GM21528 (cell line): ENCODE results near the gene NFATC1.

ENCODE experiments used
- ATAC-seq: cut with Tn5 transposase; IDR thresholded peaks from one replicate; pipeline ENCODE4 v1.9.1; 2021; ENCODE audit warnings: mild to moderate bottlenecking, moderate library complexity; ENCODE audit not compliant: unreplicated experiment, low FRiP score

Gene NFATC1

GRCh38 chr18:79525556-79526467, 130.1 kb downstream of the NFATC1 start:
- ATAC-seq: no peak

GRCh38 chr18:79526468-79527460, 131.0 kb downstream of the NFATC1 start:
- no peak for ATAC-seq

GRCh38 chr18:79527656-79528315, 132.1 kb downstream of the NFATC1 start:
- ATAC-seq: no peak

- ATAC-seq: no peak
Observed at GRCh38 chr18:79528316-79528695, 132.6 kb downstream of the NFATC1 start.

GRCh38 chr18:79528846-79529245, 133.1 kb downstream of the NFATC1 start:
- ATAC-seq: no peak

- no peak for ATAC-seq
Observed at GRCh38 chr18:79529296-79529695, 133.6 kb downstream of the NFATC1 start.

GRCh38 chr18:79529991-79530390, 134.3 kb downstream of the NFATC1 start:
- no peak for ATAC-seq

- no peak for ATAC-seq
Observed at GRCh38 chr18:79530821-79531220, 135.1 kb downstream of the NFATC1 start.

- ATAC-seq: no peak
Observed at GRCh38 chr18:79531386-79531785, 135.7 kb downstream of the NFATC1 start.

GRCh38 chr18:79531926-79532312, 136.2 kb downstream of the NFATC1 start:
- ATAC-seq: no peak

- ATAC-seq: no peak
Observed at GRCh38 chr18:79532313-79533007, 136.7 kb downstream of the NFATC1 start.

- ATAC-seq: no peak
Observed at GRCh38 chr18:79533146-79533545, 137.4 kb downstream of the NFATC1 start.

- no peak for ATAC-seq
Observed at GRCh38 chr18:79533591-79533990, 137.9 kb downstream of the NFATC1 start.

- no peak for ATAC-seq
Observed at GRCh38 chr18:79534356-79534755, 138.6 kb downstream of the NFATC1 start.

GRCh38 chr18:79537758-79538157, 142.0 kb downstream of the NFATC1 start:
- ATAC-seq: no peak

- no peak for ATAC-seq
Observed at GRCh38 chr18:79538635-79539034, 142.9 kb downstream of the NFATC1 start.

- ATAC-seq: no peak
Observed at GRCh38 chr18:79540161-79540903, 144.6 kb downstream of the NFATC1 start.

- ATAC-seq: no peak
Observed at GRCh38 chr18:79540904-79541282, 145.2 kb downstream of the NFATC1 start.

- ATAC-seq: no peak
Observed at GRCh38 chr18:79542213-79542612, 146.5 kb downstream of the NFATC1 start.
